ENCODE data around the gene TBC1D23. TPM values are rescaled to one million over a fixed set of nuclear protein-coding genes. Genes with fewer than 3 reads are reported as not detected.
"Not testable (repeated sequence)": the region's sequence is repeated elsewhere in the genome, so short reads cannot be mapped to it uniquely, and the experiment has no call there.

Gene TBC1D23
- total RNA-seq, 2 donors from 2014 or later, result 18.3 to 23.6 TPM

DNA sequence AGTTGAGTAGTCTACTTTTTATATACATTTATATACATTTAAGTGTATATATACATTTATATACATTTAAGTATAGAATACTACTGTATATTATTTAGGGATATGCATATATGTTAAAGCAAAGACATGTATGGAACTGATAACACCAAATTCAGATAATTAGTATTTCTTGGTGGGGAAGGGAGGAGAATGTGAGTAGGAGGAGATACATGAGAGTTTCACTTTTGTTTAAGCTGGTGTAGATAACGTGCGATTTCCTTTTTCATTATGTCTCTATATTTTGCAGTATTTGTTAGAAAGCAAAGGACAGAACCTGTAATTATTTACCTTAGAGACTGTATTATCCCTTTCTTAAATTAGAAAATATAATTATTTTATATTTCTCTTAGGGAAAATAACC lies 57.1 kb downstream of the TBC1D23 start:
- intact Hi-C loops (cut with DNase I), result loop anchor here (10.0 kb wide), 1 partner anchor 277 kb away; no protein-coding TSS in a partner anchor
- peaks cover 0 to 4% of the 10 kb centered on the region in 2 donors for H3K36me3 ChIP-seq
- no peak overlapping the region for H3K4me3 ChIP-seq
- 91% methylated on average over 2 of the region's 2 CpGs for WGBS
- H3K27ac ChIP-seq, result no peak overlapping the region
- no peaks in the 10 kb centered on the region for H3K9me3 ChIP-seq
- H3K4me1 ChIP-seq (replicated peaks), result no peaks in the 10 kb centered on the region
- no peak for TF ChIP-seq POLR2A (IDR thresholded peaks at IDR 0.05)
- no peak for TF ChIP-seq POLR2AphosphoS5 (IDR thresholded peaks at IDR 0.05)
- TF ChIP-seq, protein P1, sequence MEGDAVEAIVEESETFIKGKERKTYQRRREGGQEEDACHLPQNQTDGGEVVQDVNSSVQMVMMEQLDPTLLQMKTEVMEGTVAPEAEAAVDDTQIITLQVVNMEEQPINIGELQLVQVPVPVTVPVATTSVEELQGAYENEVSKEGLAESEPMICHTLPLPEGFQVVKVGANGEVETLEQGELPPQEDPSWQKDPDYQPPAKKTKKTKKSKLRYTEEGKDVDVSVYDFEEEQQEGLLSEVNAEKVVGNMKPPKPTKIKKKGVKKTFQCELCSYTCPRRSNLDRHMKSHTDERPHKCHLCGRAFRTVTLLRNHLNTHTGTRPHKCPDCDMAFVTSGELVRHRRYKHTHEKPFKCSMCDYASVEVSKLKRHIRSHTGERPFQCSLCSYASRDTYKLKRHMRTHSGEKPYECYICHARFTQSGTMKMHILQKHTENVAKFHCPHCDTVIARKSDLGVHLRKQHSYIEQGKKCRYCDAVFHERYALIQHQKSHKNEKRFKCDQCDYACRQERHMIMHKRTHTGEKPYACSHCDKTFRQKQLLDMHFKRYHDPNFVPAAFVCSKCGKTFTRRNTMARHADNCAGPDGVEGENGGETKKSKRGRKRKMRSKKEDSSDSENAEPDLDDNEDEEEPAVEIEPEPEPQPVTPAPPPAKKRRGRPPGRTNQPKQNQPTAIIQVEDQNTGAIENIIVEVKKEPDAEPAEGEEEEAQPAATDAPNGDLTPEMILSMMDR (IDR thresholded peaks at IDR 0.05), result no peak
- H3K27me3 ChIP-seq (replicated peaks; ENCODE audit: insufficient read depth), result no peaks in the 10 kb centered on the region
- no peak for DNase-seq (ENCODE audit: low spot score)

- peaks cover 0 to 4% of the 10 kb centered on the region in 2 donors for H3K36me3 ChIP-seq
- no peaks in the 10 kb centered on the region for H3K9me3 ChIP-seq
- no peak for DNase-seq (ENCODE audit: low spot score)
- no peaks in the 10 kb centered on the region for H3K27me3 ChIP-seq (replicated peaks; ENCODE audit: insufficient read depth)
- no peak overlapping the region for H3K4me3 ChIP-seq
- intact Hi-C loops (cut with DNase I), result loop anchor here (10.0 kb wide), 1 partner anchor 275 kb away; no protein-coding TSS in a partner anchor
- no peak overlapping the region for H3K27ac ChIP-seq
- TF ChIP-seq, protein P1 (IDR thresholded peaks at IDR 0.05), result no peak
- TF ChIP-seq POLR2AphosphoS5 (IDR thresholded peaks at IDR 0.05) (no peak), POLR2A (IDR thresholded peaks at IDR 0.05) (no peak)
- H3K4me1 ChIP-seq (replicated peaks), result no peaks in the 10 kb centered on the region
- 90% methylated on average over 2 of the region's 2 CpGs for WGBS
These were observed 59.2 kb downstream of the TBC1D23 start for GRCh38 chr3:100319951-100320350.

GRCh38 chr3:100324044-100324443 lies 63.3 kb downstream of the TBC1D23 start:
- DNase-seq (ENCODE audit: low spot score), result no peak
- Histone ChIP-seq H3K27me3 (replicated peaks; ENCODE audit: insufficient read depth) (no peaks in the 10 kb centered on the region), H3K4me3 (no peak overlapping the region), H3K36me3 (peaks cover 0 to 4% of the 10 kb centered on the region in 2 donors), H3K27ac (no peak overlapping the region), H3K4me1 (replicated peaks) (no peaks in the 10 kb centered on the region), H3K9me3 (no peaks in the 10 kb centered on the region)
- TF ChIP-seq POLR2A (IDR thresholded peaks at IDR 0.05) (no peak), POLR2AphosphoS5 (IDR thresholded peaks at IDR 0.05) (no peak)
- TF ChIP-seq, protein P1 (IDR thresholded peaks at IDR 0.05), result no peak
- intact Hi-C loops (cut with DNase I), result no loop called here

DNA sequence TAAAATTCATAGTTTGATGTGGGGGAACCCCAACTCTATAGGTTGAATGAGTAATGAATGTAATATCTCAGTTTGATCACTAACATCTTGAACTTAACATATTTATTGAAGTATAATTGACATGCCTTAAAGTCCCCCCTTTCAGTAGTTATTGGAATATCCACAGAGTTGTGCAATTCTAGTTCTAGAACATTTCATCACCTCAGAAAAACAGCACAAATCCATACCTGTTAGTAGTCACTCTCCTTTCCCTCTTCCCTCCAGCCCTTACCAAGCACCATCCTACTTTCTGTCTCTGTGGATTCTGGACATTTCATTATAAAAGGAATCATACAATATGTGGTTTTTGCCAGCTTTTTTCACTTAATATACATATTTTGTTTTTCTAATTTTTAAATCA lies 65.0 kb downstream of the TBC1D23 start:
- TF ChIP-seq POLR2A (IDR thresholded peaks at IDR 0.05) (no peak), POLR2AphosphoS5 (IDR thresholded peaks at IDR 0.05) (no peak)
- TF ChIP-seq, protein P1 (IDR thresholded peaks at IDR 0.05), result no peak
- no peak overlapping the region for H3K4me3 ChIP-seq
- H3K27ac ChIP-seq, result no peak overlapping the region
- no peaks in the 10 kb centered on the region for H3K9me3 ChIP-seq
- H3K27me3 ChIP-seq (replicated peaks; ENCODE audit: insufficient read depth), result no peaks in the 10 kb centered on the region
- H3K36me3 ChIP-seq, result no peaks in the 10 kb centered on the region
- H3K4me1 ChIP-seq (replicated peaks), result no peaks in the 10 kb centered on the region
- intact Hi-C loops (cut with DNase I), result no loop called here
- no peak for DNase-seq (ENCODE audit: low spot score)

- H3K27me3 ChIP-seq (replicated peaks; ENCODE audit: insufficient read depth); DNase-seq (ENCODE audit: low spot score); H3K9me3 ChIP-seq; H3K4me1 ChIP-seq (replicated peaks); H3K4me3 ChIP-seq; H3K36me3 ChIP-seq; H3K27ac ChIP-seq; intact Hi-C loops (cut with DNase I): not testable (repeated sequence)
- 88% methylated on average over 5 of the region's 5 CpGs for WGBS
These were observed 66.6 kb downstream of the TBC1D23 start for GRCh38 chr3:100327377-100327776.
